Cardiac fibroblast (primary cell): Measurements from ENCODE around the gene SMYD1.

Source experiments
- DNase-seq, 2 donors: peaks; one replicate each; pipeline versions ENCODE4 v3.0.0 to v3.0.0-alpha.2; 2010; ENCODE audit warnings: low read depth in 2 of 2
- H3K4me3 ChIP-seq, 2 donors: replicated peaks in 1 of 2; 1 replicate in 1 of 2; 2 replicates in 1 of 2; pipeline ENCODE4 v1.5.1; 2011; ENCODE audit warnings: low read depth in 2 of 2, low read length in 2 of 2, mild to moderate bottlenecking in 2 of 2, moderate library complexity in 1 of 2
- TF ChIP-seq, protein P1 (sequence below): IDR thresholded peaks from one replicate; pipeline ENCODE4 v1.5.1; 2011; ENCODE audit warnings: low read depth, mild to moderate bottlenecking, low read length, inconsistent platforms

The SMYD1 gene

GRCh38 chr2:88144271-88144670 is 76.6 kb downstream of the SMYD1 start:
- TF ChIP-seq, protein P1, sequence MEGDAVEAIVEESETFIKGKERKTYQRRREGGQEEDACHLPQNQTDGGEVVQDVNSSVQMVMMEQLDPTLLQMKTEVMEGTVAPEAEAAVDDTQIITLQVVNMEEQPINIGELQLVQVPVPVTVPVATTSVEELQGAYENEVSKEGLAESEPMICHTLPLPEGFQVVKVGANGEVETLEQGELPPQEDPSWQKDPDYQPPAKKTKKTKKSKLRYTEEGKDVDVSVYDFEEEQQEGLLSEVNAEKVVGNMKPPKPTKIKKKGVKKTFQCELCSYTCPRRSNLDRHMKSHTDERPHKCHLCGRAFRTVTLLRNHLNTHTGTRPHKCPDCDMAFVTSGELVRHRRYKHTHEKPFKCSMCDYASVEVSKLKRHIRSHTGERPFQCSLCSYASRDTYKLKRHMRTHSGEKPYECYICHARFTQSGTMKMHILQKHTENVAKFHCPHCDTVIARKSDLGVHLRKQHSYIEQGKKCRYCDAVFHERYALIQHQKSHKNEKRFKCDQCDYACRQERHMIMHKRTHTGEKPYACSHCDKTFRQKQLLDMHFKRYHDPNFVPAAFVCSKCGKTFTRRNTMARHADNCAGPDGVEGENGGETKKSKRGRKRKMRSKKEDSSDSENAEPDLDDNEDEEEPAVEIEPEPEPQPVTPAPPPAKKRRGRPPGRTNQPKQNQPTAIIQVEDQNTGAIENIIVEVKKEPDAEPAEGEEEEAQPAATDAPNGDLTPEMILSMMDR: no peak
- DNase-seq: no peak
- no peak overlapping the region for H3K4me3 ChIP-seq

DNA sequence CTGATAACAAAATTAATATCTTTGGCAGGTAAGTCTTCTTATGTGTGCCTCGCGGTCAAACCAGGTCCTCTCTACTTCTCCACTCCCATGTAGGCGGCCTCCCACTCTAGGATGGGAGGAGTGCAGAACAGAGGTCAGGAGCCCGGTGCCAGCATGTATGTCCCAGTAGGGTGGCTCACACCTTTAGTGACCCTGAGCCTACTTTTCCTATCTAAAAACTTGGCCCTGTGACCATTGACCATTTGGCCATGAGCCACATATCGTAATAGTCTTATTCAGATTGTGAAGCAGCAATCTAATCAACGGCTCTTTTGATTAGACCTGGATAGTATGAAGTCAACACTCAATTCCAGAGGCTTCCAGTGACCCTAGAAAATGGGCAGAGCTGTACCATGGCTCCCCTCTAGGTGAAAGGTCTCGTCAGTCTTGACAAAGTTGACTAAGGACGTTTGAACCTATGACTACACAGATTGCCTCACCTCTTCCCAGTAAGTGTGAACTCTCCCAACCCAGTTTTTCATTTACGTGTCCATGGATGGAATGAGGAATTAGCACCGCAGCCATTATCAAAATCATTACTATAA is 77.4 kb downstream of the SMYD1 start:
- H3K4me3 ChIP-seq: no peak overlapping the region
- no peak for DNase-seq
- TF ChIP-seq, protein P1: no peak

DNA sequence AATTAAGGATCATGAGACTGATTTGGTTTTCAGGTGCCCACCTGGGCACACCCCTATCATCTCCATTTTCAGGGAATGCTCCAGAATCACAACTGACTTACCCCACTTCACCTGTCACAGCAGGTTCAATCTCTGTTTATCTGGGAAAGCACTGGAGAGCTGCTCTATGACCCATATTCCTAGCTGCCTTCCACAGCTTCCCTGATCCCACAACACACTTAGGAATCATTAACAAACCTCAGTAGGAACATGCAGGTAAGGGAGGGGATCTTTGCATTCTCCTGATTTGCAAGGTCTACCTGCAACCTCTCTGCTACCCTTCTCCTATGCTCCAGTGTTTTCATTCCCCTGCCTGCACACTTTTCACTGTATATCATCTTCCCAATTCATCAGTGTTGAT is 79.0 kb downstream of the SMYD1 start:
- TF ChIP-seq, protein P1: no peak
- H3K4me3 ChIP-seq: no peak overlapping the region

DNA sequence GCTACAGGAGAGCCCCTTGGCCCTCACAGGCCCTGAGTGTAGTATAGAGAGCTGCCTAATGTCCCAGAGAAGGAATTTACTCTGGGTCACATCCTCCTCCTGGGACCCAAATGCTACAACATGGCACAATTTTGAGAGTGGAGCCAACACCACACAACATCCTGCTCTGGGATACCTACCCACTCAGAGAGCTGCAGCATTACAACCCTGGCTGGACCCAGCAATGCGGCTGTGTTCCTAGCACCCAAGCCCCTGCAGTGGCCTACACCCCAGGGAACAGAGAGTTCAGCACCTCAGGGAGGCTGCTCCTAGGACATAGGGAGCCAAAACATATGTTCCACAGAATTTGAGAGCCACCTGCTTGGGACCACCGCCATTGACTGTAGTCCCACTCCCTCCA is 79.5 kb downstream of the SMYD1 start:
- DNase-seq: no peak
- TF ChIP-seq, protein P1: no peak
- no peak overlapping the region for H3K4me3 ChIP-seq

More for the DNA sequence above, 79.0 kb downstream of the SMYD1 start:
- DNase-seq: no peak

DNA sequence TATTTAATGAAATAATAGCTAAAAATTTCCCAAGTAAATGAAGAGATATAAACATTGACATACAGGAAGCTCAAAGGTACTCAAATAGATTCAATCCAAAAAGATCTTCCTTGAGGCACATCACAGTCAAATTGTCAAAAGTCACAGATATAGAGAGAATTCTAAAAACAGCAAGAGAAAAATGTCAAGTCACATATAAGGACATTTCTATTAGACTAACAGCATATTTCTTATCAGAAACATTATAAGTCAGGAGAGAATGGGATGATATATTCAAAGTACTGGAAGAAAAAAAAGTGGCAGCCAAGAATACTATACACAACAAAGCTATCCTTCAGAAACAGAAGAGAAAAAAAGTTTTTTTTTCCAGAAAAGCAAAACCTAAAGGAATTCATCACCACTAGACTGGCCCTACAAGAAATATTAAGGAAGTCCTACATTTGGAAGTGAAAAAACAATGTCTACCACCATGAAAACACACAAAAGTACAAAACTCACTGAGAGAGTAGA is 81.4 kb downstream of the SMYD1 start:
- no peak for DNase-seq
- H3K4me3 ChIP-seq: no peak overlapping the region
- TF ChIP-seq, protein P1: no peak

DNA sequence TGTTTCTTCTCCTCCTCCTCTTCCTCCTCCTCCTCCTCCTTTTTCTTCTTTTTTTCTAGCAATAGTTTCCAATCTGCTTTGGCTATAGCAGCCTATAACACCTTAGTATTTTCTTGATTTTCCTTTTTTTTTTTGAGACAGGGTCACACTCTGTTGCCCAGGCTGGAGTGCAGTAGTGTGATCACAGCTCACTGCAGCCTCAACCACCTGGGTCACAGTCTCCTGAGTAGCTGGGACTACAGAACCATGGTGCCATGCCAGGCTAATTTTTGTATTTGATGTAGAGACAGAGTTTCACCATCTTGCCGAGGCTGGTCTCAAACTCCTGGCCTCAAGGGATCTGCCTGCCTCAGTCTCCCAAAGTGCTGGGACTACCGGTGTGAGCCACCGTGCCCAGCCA is 91.9 kb downstream of the SMYD1 start:
- no peak for DNase-seq
- TF ChIP-seq, protein P1: no peak
- no peak overlapping the region for H3K4me3 ChIP-seq

- no peak overlapping the region for H3K4me3 ChIP-seq
- peak; percentile 77 to 79 for DNase-seq
- TF ChIP-seq, protein P1: peak; percentile 89
These were observed 92.4 kb downstream of the SMYD1 start for GRCh38 chr2:88159955-88160415.
